BLaER1 treated with 17β-estradiol and CSF1 and Interleukin-3, amounts not matched to agents 10 nM and 100 nM (cell line): ENCODE measurements around the gene ZNF79.

Experiments used
- H3K27ac ChIP-seq, 11 experiments: shearing (Covaris generic); formaldehyde crosslinking; 2 replicates each; pipeline ENCODE4 v1.8.1; 2022
- H3K27me3 ChIP-seq, 11 experiments: shearing (Covaris generic); formaldehyde crosslinking; 2 replicates each; pipeline ENCODE4 v1.8.1; 2022
- H3K36me3 ChIP-seq, 11 experiments: shearing (Covaris generic); formaldehyde crosslinking; 2 replicates each; pipeline ENCODE4 v1.8.1; 2022
- H3K4me1 ChIP-seq, 10 experiments: shearing (Covaris generic); formaldehyde crosslinking; 2 replicates each; pipeline ENCODE4 v1.8.1; 2022
- H3K4me2 ChIP-seq, 11 experiments: shearing (Covaris generic); formaldehyde crosslinking; 2 replicates each; pipeline ENCODE4 v1.8.1; 2022
- H3K4me3 ChIP-seq, 10 experiments: shearing (Covaris generic); formaldehyde crosslinking; 2 replicates each; pipeline ENCODE4 v1.8.1; 2022
- H3K9ac ChIP-seq, 11 experiments: shearing (Covaris generic); formaldehyde crosslinking; 2 replicates each; pipeline ENCODE4 v1.8.1; 2022
- H3K9me3 ChIP-seq, 11 experiments: shearing (Covaris generic); formaldehyde crosslinking; replicated peaks in 1 of 11; 2 replicates each; pipeline ENCODE4 v1.8.1; 2022
- H4K20me1 ChIP-seq, 11 experiments: shearing (Covaris generic); formaldehyde crosslinking; 2 replicates each; pipeline ENCODE4 v1.8.1; 2022
- Cebpa-rat ChIP-seq, 11 experiments: shearing (Covaris generic); IDR thresholded peaks; 2 replicates each; pipeline ENCODE4 v1.8.1; 2022

The ZNF79 gene

GRCh38 chr9:127388856-127389238 lies 35.3 kb upstream of the ZNF79 start:
- Histone ChIP-seq H3K27me3 (peaks cover 36 to 87% (median 72%) of the 10 kb centered on the region in 11 experiments), H3K27ac (peak overlapping the region in 5 of 11 experiments; percentile 13 to 72 (median 47); a peak in 9 of 22 replicates), H3K9ac (peak overlapping the region in 4 of 11 experiments; percentile 1 to 44 (median 19); a peak in 4 of 22 replicates), H3K4me3 (no peak overlapping the region), H3K4me2 (peak overlapping the region; percentile 60 to 85 (median 77); a peak in 20 of 22 replicates), H3K4me1 (peaks cover 17 to 50% (median 40%) of the 10 kb centered on the region in 10 experiments), H3K9me3 (no peaks in the 10 kb centered on the region), H3K36me3 (no peaks in the 10 kb centered on the region), H4K20me1 (peaks cover 0 to 46% (median 4%) of the 10 kb centered on the region in 11 experiments; a peak in 11 of 22 replicates)
- TF ChIP-seq Cebpa-rat (IDR thresholded peaks at IDR 0.05), result no peak

GRCh38 chr9:127389381-127390247 lies 34.6 kb upstream of the ZNF79 start:
- Histone ChIP-seq H3K9me3 (no peaks in the 10 kb centered on the region), H3K36me3 (no peaks in the 10 kb centered on the region), H3K4me3 (no peak overlapping the region), H3K9ac (no peak overlapping the region; a peak in 1 of 22 replicates), H3K27me3 (peaks cover 35 to 86% (median 71%) of the 10 kb centered on the region in 11 experiments), H4K20me1 (peaks cover 0 to 40% (median 4%) of the 10 kb centered on the region in 11 experiments; a peak in 11 of 22 replicates), H3K4me1 (peaks cover 17 to 50% (median 40%) of the 10 kb centered on the region in 10 experiments), H3K27ac (peak overlapping the region in 3 of 11 experiments; percentile 47 to 72 (median 69); a peak in 4 of 22 replicates), H3K4me2 (peak overlapping the region in 9 of 11 experiments; percentile 6 to 85 (median 77); a peak in 16 of 22 replicates)
- no peak for TF ChIP-seq Cebpa-rat (IDR thresholded peaks at IDR 0.05)

- Histone ChIP-seq H3K27ac (no peak overlapping the region), H3K9ac (no peak overlapping the region), H3K4me2 (peak overlapping the region in 10 of 11 experiments; percentile 6 to 85 (median 76); a peak in 17 of 22 replicates), H3K4me3 (no peak overlapping the region), H3K27me3 (peaks cover 35 to 86% (median 71%) of the 10 kb centered on the region in 11 experiments), H3K36me3 (no peaks in the 10 kb centered on the region), H3K4me1 (peaks cover 17 to 50% (median 40%) of the 10 kb centered on the region in 10 experiments), H3K9me3 (no peaks in the 10 kb centered on the region), H4K20me1 (peaks cover 0 to 34% (median 4%) of the 10 kb centered on the region in 11 experiments; a peak in 11 of 22 replicates)
- TF ChIP-seq Cebpa-rat (IDR thresholded peaks at IDR 0.05), result no peak
These were observed 34.0 kb upstream of the ZNF79 start for GRCh38 chr9:127390248-127390545.

GRCh38 chr9:127390563-127390962 lies 33.6 kb upstream of the ZNF79 start:
- peak overlapping the region in 1 of 11 experiments; percentile 10; a peak in 1 of 22 replicates for H3K27ac ChIP-seq
- no peak overlapping the region for H3K4me3 ChIP-seq
- peaks cover 35 to 86% (median 71%) of the 10 kb centered on the region in 11 experiments for H3K27me3 ChIP-seq
- no peak overlapping the region for H3K9ac ChIP-seq
- H3K4me1 ChIP-seq, result peaks cover 17 to 50% (median 40%) of the 10 kb centered on the region in 10 experiments
- peaks cover 0 to 31% (median 4%) of the 10 kb centered on the region in 11 experiments; a peak in 11 of 22 replicates for H4K20me1 ChIP-seq
- H3K36me3 ChIP-seq, result no peaks in the 10 kb centered on the region
- no peaks in the 10 kb centered on the region for H3K9me3 ChIP-seq
- H3K4me2 ChIP-seq, result peak overlapping the region in 10 of 11 experiments; percentile 6 to 85 (median 76); a peak in 16 of 22 replicates
- TF ChIP-seq Cebpa-rat (IDR thresholded peaks at IDR 0.05), result no peak

GRCh38 chr9:127392166-127392565 lies 32.0 kb upstream of the ZNF79 start:
- H3K9me3 ChIP-seq, result no peaks in the 10 kb centered on the region

GRCh38 chr9:127392976-127393375 lies 31.2 kb upstream of the ZNF79 start:
- H4K20me1 ChIP-seq, result peaks cover 0 to 27% (median 6%) of the 10 kb centered on the region in 11 experiments; a peak in 17 of 22 replicates
- H3K9me3 ChIP-seq, result no peaks in the 10 kb centered on the region
- no peak overlapping the region for H3K27ac ChIP-seq
- H3K36me3 ChIP-seq, result no peaks in the 10 kb centered on the region
- no peak overlapping the region for H3K4me3 ChIP-seq
- H3K27me3 ChIP-seq, result peaks cover 31 to 77% (median 63%) of the 10 kb centered on the region in 11 experiments
- TF ChIP-seq Cebpa-rat (IDR thresholded peaks at IDR 0.05), result no peak
- H3K4me2 ChIP-seq, result no peak overlapping the region
- H3K4me1 ChIP-seq, result peaks cover 18 to 44% (median 39%) of the 10 kb centered on the region in 10 experiments
- no peak overlapping the region for H3K9ac ChIP-seq

More at GRCh38 chr9:127392166-127392565, 32.0 kb upstream of the ZNF79 start:
- no peak overlapping the region for H3K9ac ChIP-seq
- H4K20me1 ChIP-seq, result peaks cover 0 to 27% (median 4%) of the 10 kb centered on the region in 11 experiments; a peak in 10 of 22 replicates
- H3K36me3 ChIP-seq, result no peaks in the 10 kb centered on the region
- no peak for TF ChIP-seq Cebpa-rat (IDR thresholded peaks at IDR 0.05)
- H3K27ac ChIP-seq, result no peak overlapping the region
- no peak overlapping the region for H3K4me2 ChIP-seq
- peaks cover 29 to 80% (median 63%) of the 10 kb centered on the region in 11 experiments for H3K27me3 ChIP-seq
- H3K4me3 ChIP-seq, result no peak overlapping the region
- H3K4me1 ChIP-seq, result peaks cover 22 to 44% (median 43%) of the 10 kb centered on the region in 10 experiments

- Histone ChIP-seq H3K27me3 (peaks cover 36 to 80% (median 63%) of the 10 kb centered on the region in 11 experiments), H3K9me3 (no peaks in the 10 kb centered on the region), H3K9ac (no peak overlapping the region), H3K4me1 (peaks cover 18 to 44% (median 39%) of the 10 kb centered on the region in 10 experiments), H3K4me3 (no peak overlapping the region), H3K36me3 (no peaks in the 10 kb centered on the region), H3K27ac (no peak overlapping the region), H4K20me1 (peaks cover 0 to 28% (median 10%) of the 10 kb centered on the region in 11 experiments; a peak in 16 of 22 replicates), H3K4me2 (no peak overlapping the region)
- no peak for TF ChIP-seq Cebpa-rat (IDR thresholded peaks at IDR 0.05)
These were observed 30.5 kb upstream of the ZNF79 start for GRCh38 chr9:127393645-127394044.

- Histone ChIP-seq H3K27ac (no peak overlapping the region), H3K9me3 (no peaks in the 10 kb centered on the region), H3K4me3 (peak overlapping the region in 8 of 10 experiments; percentile 48 to 61 (median 56); a peak in 11 of 20 replicates), H3K9ac (no peak overlapping the region; a peak in 1 of 22 replicates), H3K4me2 (peak overlapping the region; percentile 83 to 99 (median 96)), H3K4me1 (peaks cover 17 to 26% (median 22%) of the 10 kb centered on the region in 10 experiments), H4K20me1 (peaks cover 0 to 34% (median 18%) of the 10 kb centered on the region in 11 experiments; a peak in 17 of 22 replicates), H3K27me3 (peaks cover 28 to 62% (median 51%) of the 10 kb centered on the region in 11 experiments), H3K36me3 (peaks cover 0 to 10% (median 0%) of the 10 kb centered on the region in 11 experiments; a peak in 6 of 22 replicates)
- TF ChIP-seq Cebpa-rat (IDR thresholded peaks at IDR 0.05), result no peak
These were observed 28.5 kb upstream of the ZNF79 start for GRCh38 chr9:127395497-127396252.
